SHP77 (cell line): ENCODE measurements around the gene SLC4A1AP.
A peak's percentile ranks its signal among the peaks of the same experiment; 100 is the strongest.
"Not testable (repeated sequence)": the region's sequence is repeated elsewhere in the genome, so short reads cannot be mapped to it uniquely, and the experiment has no call there.

ENCODE experiments used
- DNase-seq, 2 experiments: peaks; one replicate each; lab custom pipeline; 2025; lab: John Stamatoyannopoulos, UW

SLC4A1AP gene, protein sequence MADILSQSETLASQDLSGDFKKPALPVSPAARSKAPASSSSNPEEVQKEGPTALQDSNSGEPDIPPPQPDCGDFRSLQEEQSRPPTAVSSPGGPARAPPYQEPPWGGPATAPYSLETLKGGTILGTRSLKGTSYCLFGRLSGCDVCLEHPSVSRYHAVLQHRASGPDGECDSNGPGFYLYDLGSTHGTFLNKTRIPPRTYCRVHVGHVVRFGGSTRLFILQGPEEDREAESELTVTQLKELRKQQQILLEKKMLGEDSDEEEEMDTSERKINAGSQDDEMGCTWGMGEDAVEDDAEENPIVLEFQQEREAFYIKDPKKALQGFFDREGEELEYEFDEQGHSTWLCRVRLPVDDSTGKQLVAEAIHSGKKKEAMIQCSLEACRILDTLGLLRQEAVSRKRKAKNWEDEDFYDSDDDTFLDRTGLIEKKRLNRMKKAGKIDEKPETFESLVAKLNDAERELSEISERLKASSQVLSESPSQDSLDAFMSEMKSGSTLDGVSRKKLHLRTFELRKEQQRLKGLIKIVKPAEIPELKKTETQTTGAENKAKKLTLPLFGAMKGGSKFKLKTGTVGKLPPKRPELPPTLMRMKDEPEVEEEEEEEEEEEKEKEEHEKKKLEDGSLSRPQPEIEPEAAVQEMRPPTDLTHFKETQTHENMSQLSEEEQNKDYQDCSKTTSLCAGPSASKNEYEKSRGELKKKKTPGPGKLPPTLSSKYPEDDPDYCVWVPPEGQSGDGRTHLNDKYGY

DNA sequence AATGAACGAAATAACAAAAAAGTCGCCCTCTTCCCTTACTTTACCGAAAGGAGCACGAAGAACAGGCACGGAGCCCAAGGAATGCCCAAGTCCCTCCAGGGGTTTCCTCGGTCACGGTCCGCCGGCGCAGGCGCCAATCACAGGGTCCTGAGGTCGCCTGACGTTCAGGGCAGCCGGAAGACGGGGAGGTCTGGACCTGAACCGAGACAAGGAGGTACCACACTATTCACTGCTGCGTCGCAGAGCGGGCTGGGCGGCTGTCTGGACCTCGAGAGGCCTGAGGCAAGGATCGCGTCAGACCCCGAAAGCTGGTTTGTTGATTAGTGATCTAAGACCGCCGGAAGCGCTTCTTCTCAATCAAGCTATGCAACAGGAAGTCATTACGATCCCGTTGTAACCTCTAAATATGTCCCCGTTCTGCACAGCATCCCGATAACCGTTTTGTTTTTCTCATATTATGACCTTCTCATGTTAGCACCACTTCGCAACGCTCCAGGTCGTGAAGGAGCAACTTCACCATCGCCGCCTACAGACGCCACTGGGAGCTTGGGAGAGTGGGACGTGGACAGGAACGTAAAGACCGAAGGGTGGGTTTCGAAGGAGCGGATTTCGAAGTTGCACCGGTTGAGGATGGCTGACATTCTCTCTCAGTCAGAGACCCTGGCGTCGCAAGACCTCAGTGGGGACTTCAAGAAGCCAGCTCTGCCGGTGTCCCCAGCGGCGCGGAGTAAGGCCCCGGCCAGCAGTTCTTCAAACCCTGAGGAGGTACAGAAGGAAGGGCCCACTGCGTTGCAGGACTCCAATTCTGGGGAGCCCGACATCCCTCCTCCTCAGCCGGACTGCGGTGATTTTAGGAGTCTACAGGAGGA lies at the start of gene SLC4A1AP, which contains the start of gene SUPT7L:
TSS of gene SLC4A1AP (plus strand) at position 605 of the 869 bp plus-strand sequence. CDS start at position 631, 26 bp downstream.
TSS of gene SUPT7L (minus strand) at position 330 of the 869 bp plus-strand sequence. CDS start 1,422 bp downstream, outside the sequence.
- DNase-seq = peak; percentile 66 to 81

DNA sequence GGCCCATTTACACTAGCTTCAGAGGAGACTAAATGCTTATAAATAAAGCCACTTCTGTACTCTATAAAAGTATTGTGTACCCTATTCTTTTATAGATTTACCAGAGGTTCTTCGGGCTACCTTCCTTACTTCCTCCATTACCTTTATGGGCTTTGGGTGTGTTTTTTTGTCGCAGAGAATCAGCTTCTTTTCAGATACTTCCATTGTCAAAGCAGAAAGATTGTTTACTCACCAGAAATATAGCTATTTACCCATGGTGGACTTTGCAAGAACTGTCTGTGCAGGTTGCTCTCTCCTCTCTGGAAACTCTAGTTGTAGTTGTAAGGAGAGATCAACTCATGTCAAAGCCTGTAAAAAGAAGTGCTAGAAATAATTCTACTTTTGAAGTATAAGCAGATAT lies 49.7 kb upstream of the SLC4A1AP start:
- DNase-seq = no peak

DNA sequence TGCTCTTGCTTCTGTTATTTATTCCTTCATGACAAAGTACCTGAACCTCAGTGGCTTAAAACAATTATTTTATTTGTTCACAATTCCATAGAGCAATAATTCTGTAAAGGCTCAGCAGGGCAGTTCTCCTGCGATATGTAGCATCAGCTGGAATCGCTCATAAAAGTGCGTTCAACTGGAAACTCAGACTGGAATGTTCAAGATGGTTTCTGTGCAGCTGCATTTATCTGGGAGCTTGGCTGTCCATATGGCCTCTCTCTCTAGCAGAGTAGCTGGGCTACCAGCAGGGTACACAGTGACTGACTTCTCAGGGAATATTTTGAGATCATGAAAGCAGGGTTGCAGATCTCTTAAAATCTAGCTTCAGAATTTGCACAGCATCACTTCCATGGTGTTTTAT lies 48.4 kb upstream of the SLC4A1AP start:
- DNase-seq = no peak

DNA sequence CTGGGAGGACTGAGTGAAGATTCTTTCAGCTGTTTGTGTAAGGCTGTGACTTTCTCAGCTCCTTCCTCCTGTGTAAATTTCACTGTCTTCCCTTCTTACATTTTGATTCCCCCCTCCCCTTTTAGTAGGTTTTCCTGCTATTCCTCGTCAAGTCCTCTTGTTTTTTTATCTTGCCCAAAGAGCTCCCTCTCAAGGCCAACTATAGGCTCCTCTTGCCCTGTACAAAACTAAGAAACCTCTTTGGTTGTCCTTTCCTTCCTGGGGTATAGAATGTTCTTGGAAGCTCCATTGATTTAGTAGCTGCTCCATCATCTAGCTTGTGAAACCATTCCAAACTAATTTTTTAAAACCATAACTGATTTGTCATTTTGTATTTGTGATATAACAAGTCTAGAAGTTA lies 42.2 kb upstream of the SLC4A1AP start:
- no peak for DNase-seq

DNA sequence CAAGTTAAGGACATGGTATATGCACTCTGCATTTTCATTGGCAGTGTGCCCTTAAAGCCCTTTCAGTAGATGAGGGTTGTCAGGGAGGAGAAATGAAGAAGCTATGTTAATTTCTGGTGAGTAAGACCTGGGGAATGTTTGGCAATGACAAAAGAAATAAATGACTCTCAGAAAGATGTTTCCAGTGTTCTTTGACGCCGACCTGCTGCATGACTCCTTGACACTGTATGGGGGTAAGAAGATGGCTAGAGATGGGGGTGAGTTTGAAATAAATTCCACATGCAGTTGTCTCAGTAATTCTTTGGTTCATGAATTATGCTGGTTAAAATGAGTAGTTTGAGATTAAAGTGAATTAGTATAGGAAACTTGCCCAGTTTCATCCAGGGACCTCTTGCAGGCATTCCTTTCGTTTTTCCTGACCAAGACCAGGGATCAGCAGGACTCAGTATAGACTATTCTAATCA lies 40.7 kb upstream of the SLC4A1AP start:
- DNase-seq = no peak

DNA sequence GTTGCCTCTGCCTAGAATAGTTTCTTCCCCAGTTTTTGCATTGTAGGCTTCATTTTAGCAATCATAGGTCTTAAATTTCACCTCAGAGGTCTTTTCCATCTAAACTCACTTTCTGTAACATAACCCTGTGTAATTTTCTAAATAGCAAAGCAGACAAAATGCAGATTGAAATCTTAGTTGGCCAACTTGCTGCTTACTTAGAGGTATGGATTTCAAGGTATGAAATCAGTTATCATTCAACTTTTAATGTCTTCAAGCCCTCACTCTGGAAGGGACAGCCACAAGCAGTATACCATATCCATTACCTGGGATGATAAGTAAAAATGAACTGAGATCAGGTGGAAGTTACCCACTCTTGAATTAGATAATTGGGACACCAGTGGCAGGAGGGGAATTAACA lies 38.7 kb upstream of the SLC4A1AP start:
- no peak for DNase-seq

DNA sequence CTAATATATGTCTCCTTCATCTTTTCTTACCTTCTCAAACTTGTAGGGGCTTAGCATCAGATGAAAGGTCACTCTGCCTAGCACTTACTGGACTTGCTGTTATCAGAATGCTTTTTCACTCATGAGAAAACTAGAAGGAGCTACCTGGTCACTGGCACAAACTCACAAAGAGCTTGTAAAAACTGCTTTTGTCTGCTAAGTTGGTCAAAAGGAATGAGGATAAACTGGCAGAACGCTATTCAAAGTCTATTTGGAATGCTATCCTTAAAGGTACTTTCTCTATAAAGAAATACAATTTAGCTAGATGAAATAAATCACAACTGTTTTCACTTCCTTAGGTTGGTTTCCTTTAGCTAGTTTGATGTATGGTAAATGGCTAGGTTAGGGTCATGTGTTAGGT lies 37.4 kb upstream of the SLC4A1AP start:
- not testable (repeated sequence) for DNase-seq

DNA sequence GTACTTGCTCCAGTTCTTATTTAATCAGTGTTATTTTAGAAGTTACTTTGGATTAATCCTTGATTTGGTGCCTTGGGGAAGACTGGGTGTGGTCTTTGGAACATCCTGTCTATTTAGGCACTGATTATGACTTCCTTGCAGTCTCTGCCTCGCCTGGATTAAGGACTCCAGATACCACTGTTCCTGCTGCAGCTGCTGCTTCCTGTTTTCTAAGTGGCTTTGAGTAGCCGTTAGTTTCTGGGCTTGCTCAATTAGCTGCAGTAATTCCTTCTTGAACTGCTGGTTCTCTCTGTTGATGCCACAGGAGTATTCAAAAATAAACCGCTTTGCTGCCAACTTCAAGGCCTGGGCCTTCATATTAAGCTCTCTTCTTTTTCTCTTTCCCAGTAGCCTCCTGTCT lies 36.8 kb upstream of the SLC4A1AP start:
- DNase-seq = not testable (repeated sequence)

DNA sequence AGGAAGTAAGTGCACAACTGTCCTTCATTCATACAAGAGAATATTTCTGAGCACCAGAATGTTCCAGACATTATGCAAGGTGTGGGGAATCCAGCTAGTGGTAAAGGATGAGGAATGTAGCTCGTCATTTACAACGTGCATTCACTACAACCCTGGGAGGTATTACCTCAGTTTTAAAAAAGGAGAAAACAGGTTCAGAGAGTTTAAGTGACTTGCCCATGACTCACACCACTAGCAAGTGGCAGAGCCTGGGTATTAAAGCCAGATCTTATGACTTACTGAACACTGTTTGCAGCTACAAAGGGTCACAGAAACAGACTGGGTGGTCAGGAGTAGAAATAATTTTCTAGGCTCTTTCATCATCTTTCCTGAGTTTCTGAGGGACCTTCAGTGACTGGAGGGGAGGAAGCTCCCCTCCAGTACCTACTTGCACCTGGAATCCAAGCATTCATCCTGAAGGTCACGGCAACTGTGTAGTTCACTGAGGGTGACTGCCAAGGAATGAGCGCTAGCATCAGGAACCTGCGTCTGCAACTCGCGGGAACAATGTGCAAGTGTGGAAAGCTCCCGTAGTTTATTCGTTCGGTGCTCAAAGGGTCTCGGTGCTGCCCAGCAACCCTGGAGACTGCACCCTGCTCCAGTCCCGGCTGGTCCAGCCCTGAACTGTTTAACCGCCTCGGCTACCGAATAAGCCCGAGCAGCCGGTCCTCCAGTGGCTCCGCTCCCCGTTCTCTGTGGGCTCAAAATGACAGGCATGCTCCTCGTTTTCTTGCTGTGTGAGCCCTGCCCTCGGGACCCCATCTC lies 35.5 kb upstream of the SLC4A1AP start:
- DNase-seq = no peak

DNA sequence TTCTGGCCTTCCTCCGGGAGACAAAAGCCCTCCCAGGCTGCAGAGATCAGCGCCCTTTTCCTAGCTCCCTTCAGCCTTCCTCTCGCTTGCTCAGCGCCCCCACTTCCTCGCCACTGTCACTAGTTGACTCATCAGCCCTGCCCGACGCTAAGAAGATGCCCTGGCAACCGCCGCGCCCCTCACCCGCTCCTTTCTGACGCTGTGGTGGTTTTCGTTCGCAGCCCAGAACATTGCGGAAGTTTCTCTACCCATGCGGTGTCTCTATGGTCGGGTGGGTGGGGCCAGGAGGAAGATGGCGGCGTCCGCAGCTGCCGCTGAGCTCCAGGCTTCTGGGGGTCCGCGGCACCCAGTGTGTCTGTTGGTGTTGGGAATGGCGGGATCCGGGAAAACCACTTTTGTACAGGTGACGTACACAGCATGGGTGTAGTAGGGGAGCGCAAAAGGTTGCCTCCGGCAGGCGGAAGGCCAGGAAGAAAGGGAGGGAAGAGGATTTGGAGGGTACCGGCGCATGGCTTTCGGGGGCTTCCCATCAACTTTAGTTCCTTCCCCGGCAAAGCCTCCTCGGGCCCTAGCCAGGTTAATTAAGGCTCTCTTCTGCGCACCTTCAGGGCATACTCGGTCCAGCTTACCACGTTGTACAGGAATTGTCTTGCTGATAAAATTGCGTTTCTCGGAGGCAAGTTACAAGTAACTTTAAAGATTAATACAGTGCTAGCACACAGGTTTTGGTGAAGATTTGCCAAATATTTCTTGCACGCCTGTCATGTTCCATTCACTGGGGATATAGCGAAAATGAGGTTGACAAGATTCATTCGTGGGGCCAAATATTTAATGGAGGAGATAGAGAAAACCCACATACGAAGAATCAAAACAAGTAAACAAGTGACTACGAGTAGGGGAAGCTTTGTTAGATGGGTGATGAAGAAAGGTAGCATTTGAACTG lies 34.7 kb upstream of the SLC4A1AP start, which contains the start of the genes CCDC121 and GPN1:
TSS of gene CCDC121 (minus strand) at position 246 of the 943 bp plus-strand sequence. CDS start 1,213 bp downstream, outside the sequence.
TSS of gene GPN1 (plus strand) at position 284 of the 943 bp plus-strand sequence. CDS start at position 293, 9 bp downstream.
- peak; percentile 61 to 89 for DNase-seq

DNA sequence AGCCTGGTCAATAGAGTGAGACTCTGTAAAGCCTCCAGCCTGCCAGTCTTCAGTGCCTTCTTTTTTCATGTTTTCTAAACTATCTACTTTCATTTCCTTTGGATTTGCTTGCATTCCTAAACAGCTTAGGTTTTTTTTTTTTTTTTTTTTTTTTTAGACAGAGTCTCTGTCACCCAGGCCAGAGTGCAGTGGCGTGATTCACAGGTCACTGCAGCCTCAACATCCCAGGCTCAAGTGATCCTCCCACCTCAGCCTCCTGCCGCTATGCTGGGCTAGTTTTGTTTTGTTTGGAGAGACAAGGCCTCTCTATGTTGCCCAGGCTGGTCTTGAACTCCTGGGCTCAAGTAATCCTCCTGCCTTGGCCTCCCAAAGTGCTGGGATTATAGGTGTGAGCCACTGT lies 33.4 kb upstream of the SLC4A1AP start:
- DNase-seq = not testable (repeated sequence)

DNA sequence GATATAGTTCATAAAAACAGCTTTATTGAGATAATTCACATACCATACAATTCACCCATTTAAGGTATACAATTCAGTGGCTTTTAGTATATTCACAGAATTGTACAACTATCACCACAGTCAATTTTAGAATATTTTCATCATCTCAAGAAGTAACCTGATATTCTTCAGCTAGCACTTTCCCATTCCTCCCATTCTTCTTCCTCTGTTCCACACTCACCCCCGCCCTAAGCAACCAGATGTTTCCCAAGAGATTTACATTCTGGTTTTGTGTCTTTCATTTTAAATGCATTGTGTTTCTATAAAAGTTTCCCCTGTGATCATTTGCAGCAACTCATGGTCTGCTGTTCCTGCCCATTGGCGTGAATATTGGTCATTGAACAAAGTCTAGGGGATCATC lies 29.4 kb upstream of the SLC4A1AP start:
- DNase-seq = no peak

DNA sequence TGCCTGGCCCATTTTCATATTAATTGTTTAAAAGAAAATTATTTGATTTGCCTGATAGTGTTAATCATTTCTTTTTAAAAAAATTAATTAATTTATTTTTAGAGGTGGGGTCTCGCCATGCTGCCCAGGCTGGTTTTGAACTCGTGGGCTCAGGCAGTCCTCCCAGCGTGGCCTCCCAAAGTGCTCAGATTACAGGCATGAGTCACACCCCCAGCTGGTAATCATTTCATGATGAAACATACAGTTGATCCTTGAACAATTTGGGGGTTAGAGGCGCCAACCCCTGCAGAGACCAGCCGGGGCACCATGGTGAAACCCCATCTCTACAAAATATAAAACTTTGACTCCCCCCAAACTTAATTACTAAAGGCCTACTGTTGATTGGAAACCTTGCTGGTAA lies 26.9 kb upstream of the SLC4A1AP start:
- DNase-seq = no peak

DNA sequence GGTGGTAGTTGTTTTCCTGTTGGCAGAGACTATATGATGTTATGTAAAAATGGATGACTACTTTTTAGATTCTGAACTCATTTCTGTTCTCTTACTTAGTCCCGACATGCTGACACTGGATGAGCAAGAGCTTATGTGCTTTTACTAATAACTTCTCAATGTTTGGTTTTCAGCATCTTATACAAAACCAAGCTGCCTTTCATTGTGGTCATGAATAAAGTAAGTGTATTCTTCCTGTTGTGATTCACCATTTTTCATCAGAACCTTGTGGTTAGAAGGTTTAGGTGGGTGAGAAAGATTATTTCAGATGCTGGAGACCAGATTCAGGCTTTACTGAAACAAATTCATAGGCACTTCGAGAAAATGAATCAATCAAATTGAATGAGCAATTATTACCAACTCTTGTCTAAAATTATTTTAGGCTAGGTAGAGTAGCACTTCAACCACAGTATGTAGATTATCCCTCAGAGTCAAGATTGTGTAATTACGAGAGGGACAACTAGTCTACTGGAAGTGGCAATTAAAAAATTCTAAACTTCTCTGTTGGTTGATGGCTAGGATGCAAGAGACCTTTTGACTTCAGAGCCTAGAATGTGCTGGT lies 25.6 kb upstream of the SLC4A1AP start:
- DNase-seq = no peak

DNA sequence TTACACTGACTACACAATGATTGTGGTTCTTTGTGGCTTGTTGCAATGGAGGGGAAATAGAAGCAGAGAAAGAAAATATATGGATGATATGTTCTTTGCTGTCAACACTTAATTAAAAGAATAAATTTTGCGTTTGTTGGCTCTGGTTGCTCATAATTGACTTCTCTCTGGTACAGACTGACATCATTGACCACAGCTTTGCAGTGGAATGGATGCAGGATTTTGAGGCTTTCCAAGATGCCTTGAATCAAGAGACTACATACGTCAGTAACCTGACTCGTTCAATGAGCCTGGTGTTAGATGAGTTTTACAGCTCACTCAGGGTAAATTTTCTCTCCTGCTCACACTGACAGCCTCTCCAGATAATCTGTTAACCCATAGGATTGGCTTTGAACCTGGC lies 25.0 kb upstream of the SLC4A1AP start:
- DNase-seq = no peak

DNA sequence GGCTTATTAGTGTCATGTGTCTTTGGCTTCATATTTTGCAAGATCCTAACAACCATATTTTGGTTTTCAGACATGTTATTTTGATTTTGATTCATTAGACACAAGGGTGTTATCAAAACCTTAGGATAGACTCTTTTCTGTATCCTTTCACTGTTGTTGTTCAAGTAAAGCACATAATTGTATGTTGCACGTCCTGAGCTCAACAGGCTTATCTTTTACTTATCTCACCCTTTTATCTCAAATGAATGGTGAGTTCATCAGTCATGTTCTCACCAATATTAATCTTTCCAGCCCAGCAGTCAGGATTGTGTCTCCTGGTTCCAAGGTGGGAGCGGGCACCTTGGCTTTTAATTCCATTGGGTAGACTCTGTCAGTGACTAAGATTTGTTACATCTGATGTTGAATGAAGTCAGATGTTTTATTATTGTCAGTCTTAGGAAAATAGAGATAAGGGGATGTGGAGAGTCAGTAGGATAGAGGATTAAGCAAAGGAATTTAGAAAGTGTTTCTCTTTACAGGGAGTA lies 22.9 kb upstream of the SLC4A1AP start:
- no peak for DNase-seq

DNA sequence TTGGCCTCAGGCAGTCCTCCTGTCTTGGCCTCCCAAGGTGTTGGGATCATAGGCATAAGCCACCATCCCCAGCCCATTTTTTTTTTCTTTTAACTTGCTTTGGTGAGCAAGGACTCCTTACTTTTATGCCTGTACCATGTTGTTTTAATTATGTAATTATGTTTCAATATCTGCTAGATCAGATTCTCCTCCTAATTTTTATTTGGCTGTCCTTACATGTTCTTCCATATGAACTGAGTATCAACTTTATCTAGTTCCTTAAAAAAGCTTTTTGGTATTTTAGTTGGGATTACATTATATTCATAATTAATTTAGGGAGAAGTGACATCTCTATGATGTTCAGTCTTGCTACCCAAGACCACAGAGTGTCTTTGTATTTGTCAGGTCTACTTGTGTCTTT lies 18.5 kb upstream of the SLC4A1AP start:
- DNase-seq = no peak

DNA sequence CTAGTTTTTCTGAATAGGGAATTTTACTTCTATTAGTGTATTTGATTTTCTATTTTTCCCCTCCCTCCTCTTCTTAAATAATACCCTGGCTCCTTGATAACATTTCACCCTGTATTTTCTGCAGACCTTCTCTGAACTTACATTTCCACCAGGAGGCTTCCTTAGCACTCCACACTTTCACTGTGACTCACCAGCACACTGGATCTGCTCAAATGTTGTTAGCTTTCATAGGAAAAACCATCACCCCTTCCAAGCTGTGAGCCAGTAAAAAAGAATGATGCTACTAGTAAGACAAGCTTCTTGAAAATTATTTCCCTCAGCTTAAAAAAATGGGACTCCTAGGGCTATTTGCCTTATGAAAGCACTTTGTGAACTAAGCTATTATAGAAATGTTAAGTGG lies 16.4 kb upstream of the SLC4A1AP start:
- no peak for DNase-seq

DNA sequence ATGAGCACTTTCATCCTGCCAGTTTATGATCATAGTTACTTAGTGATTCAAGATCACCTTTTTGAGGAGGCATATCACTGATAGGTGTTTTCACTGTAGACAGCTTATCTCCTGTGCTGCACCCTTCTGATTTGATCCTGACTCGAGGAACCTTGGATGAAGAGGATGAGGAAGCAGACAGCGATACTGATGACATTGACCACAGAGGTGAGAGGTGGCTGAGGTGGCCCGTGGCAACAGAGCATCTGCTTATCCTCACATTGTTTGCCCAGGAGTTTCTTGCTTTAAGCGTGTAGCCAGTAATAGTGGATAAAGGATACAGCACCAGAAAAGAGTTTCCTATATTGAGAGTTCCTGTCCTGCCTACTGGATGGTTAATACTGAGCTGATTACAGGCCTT lies 16.0 kb upstream of the SLC4A1AP start:
- DNase-seq = no peak
